A549 (cell line): Measurements from ENCODE around the gene GCC1. TPM values are rescaled to one million over a fixed set of nuclear protein-coding genes. Genes with fewer than 3 reads are reported as not detected.

Source experiments
- ATAC-seq, 2 experiments: fragments of 200-7000 bp in 1 of 2; fragments of >200 bp in 1 of 2; cut with Nextera tagmentation in 1 of 2; cut with Tn5 transposase in 1 of 2; 3 replicates each; pipeline versions ENCODE4 v1.8.0 to v1.9.1; 2018 to 2020; ENCODE audit warnings: mild to moderate bottlenecking in 1 of 2, moderate library complexity in 1 of 2
- CTCF ChIA-PET: fragments of 300-600 bp; sonication (Branson Sonifier 250); formaldehyde crosslinking; extraction: SDS; loops from one replicate; lab custom pipeline; 2021; ENCODE audit warnings: antibody characterized with exemption, inconsistent platforms; lab: Yijun Ruan, JAX
- POLR2A ChIA-PET: fragments of 350-600 bp; formaldehyde crosslinking; extraction: SDS; loops from one replicate; lab custom pipeline; 2021; ENCODE audit warnings: antibody characterized with exemption, inconsistent platforms; lab: Yijun Ruan, JAX
- DNase-seq, 2 experiments: peaks; one replicate each; pipeline versions ENCODE4 v3.0.0 to v3.0.0-alpha.2; 2011 to 2016; ENCODE audit warnings: low read depth in 1 of 2, low spot score in 1 of 2
- FAIRE-seq: peaks from 2 replicates; lab custom pipeline; 2011; peaks lifted over from hg19 to GRCh38; lab: Jason Lieb, UNC
- H3K27ac ChIP-seq, 2 experiments: fragments of >200 bp; sonication (Bioruptor Twin); formaldehyde crosslinking; 3 replicates each; pipeline ENCODE4 v1.5.1; 2016 to 2017
- H3K4me1 ChIP-seq: fragments of >200 bp; sonication (Bioruptor Twin); formaldehyde crosslinking; 3 replicates; pipeline ENCODE4 v1.6.1; 2016
- H3K4me2 ChIP-seq: fragments of >200 bp; sonication (Bioruptor Twin); formaldehyde crosslinking; 3 replicates; pipeline ENCODE4 v1.6.1; 2016
- H3K4me3 ChIP-seq: fragments of >200 bp; sonication (Bioruptor Twin); formaldehyde crosslinking; 3 replicates; pipeline ENCODE4 v1.5.1; 2016
- H3K9me3 ChIP-seq: fragments of >200 bp; sonication (Bioruptor Twin); formaldehyde crosslinking; 3 replicates; pipeline ENCODE4 v1.6.1; 2016
- CTCF ChIP-seq: fragments of >200 bp; sonication (Bioruptor Twin); formaldehyde crosslinking; IDR thresholded peaks from 3 replicates; pipeline ENCODE4 v1.5.1; 2016
- E2F6 ChIP-seq: IDR thresholded peaks from 2 replicates; pipeline ENCODE4 v1.6.1; 2012; ENCODE audit warnings: low read depth, borderline replicate concordance
- ELK1 ChIP-seq: fragments of 150-350 bp; IDR thresholded peaks from 2 replicates; pipeline ENCODE4 v1.6.1; 2014; ENCODE audit warnings: low read depth, mild to moderate bottlenecking, low read length
- ESRRA ChIP-seq: fragments of 150-350 bp; IDR thresholded peaks from 2 replicates; pipeline ENCODE4 v1.6.1; 2014; ENCODE audit warnings: mild to moderate bottlenecking, low read length, borderline replicate concordance
- FOSL2 ChIP-seq, 2 experiments: fragments of 450-650 bp in 1 of 2; fragments of >200 bp in 1 of 2; sonication (Bioruptor Twin) in 1 of 2; formaldehyde crosslinking; IDR thresholded peaks; 2 replicates each; pipeline versions ENCODE4 v1.5.0 to v1.6.1; 2016 to 2020; ENCODE audit warnings: mild to moderate bottlenecking in 1 of 2, moderate library complexity in 1 of 2
- GATA3 ChIP-seq: IDR thresholded peaks from 2 replicates; pipeline ENCODE4 v1.6.1; 2012; ENCODE audit warnings: borderline replicate concordance
- KDM5A ChIP-seq: fragments of 200-600 bp; sonication (generic); IDR thresholded peaks from 2 replicates; pipeline ENCODE4 v1.6.1; 2016; ENCODE audit warnings: antibody characterized with exemption, mild to moderate bottlenecking
- MAFK ChIP-seq: fragments of 450-650 bp; IDR thresholded peaks from 2 replicates; pipeline ENCODE4 v1.6.1; 2014; ENCODE audit not compliant: partially characterized antibody
- MAX ChIP-seq: IDR thresholded peaks from 2 replicates; pipeline ENCODE4 v1.6.1; 2012
- MAZ ChIP-seq: fragments of 150-350 bp; IDR thresholded peaks from 2 replicates; pipeline ENCODE4 v1.6.1; 2014; ENCODE audit warnings: antibody characterized with exemption, low read depth, low read length, borderline replicate concordance
- PBX3 ChIP-seq: IDR thresholded peaks from 2 replicates; pipeline ENCODE4 v1.6.1; 2012
- PHF8 ChIP-seq: fragments of 200-600 bp; sonication (generic); IDR thresholded peaks from 2 replicates; pipeline ENCODE4 v1.6.1; 2016; ENCODE audit warnings: low read depth, mild to moderate bottlenecking, antibody characterized with exemption, moderate library complexity, borderline replicate concordance
- RAD21 ChIP-seq, 2 experiments: fragments of >200 bp in 1 of 2; sonication (Bioruptor Twin) in 1 of 2; formaldehyde crosslinking in 1 of 2; IDR thresholded peaks in 1 of 2; conservative IDR thresholded peaks in 1 of 2; 2 replicates in 1 of 2; 3 replicates in 1 of 2; pipeline ENCODE4 v1.6.1; 2012 to 2018; ENCODE audit warnings: inconsistent platforms in 1 of 2
- RCOR1 ChIP-seq: fragments of 150-350 bp; IDR thresholded peaks from 2 replicates; pipeline ENCODE4 v1.6.1; 2014; ENCODE audit warnings: antibody characterized with exemption, low read length, low read depth
- SMC3 ChIP-seq: fragments of >200 bp; sonication (Bioruptor Twin); formaldehyde crosslinking; IDR thresholded peaks from 3 replicates; pipeline ENCODE4 v1.6.1; 2018; ENCODE audit warnings: inconsistent platforms
- TP53 ChIP-seq: fragments of 250-450 bp; sonication (Bioruptor Pico); IDR thresholded peaks from 2 replicates; pipeline ENCODE4 v1.5.0; 2021; ENCODE audit warnings: mild to moderate bottlenecking, moderate library complexity
- USF2 ChIP-seq: fragments of 450-650 bp; IDR thresholded peaks from 2 replicates; pipeline ENCODE4 v1.6.1; 2014; ENCODE audit warnings: antibody characterized with exemption
- ZNF302 ChIP-seq: fragments of 250-450 bp; sonication (Bioruptor Pico); IDR thresholded peaks from 2 replicates; pipeline ENCODE4 v1.9.0; 2021; ENCODE audit warnings: inconsistent platforms, mild to moderate bottlenecking, moderate library complexity
- WGBS: methylation state at CpG from one replicate; pipeline ENCODE4 v1.1.6; 2017; ENCODE audit errors: missing lambda C conversion rate; 5-methylcytosine and 5-hydroxymethylcytosine counted together
- polyA plus RNA-seq, 4 experiments: library from polyadenylated mRNA; depleted of rRNA in 3 of 4; stranded (reverse); fragments of >200 nt; fragmentation: RNase III in 1 of 4; extraction: RNeasy Plus Mini Kit Qiagen cat#74134 plus additional on column Dnase treatment in 1 of 4; gene quantifications; 2 replicates in 3 of 4; 3 replicates in 1 of 4; pipeline ENCODE4 v1.2.3, GENCODE V29; 2011 to 2017

The GCC1 gene
- polyA plus RNA-seq, 2 of the 4 experiments (the other 2 are of a cell fraction): 13.4 to 15.7 TPM

- no peak for TF ChIP-seq MAFK
- no peak for TF ChIP-seq RCOR1
- no peak for TF ChIP-seq ESRRA
Observed at GRCh38 chr7:127591189-127591588, 5.8 kb upstream of the GCC1 start (continued).

- H3K4me2 ChIP-seq: peak overlapping the region; percentile 92; the same call in 1 of the 3 replicates
- ATAC-seq: no peak
- WGBS: 87% methylated on average over 3 of the region's 3 CpGs
- no peaks in the 10 kb centered on the region for H3K9me3 ChIP-seq
- ChIA-PET CTCF (interaction anchor here (1.1 to 1.8 kb wide), 5 partner anchors 8 to 737 kb away, joined by 3 to 6 read pairs (median 4); no protein-coding TSS in a partner anchor), POLR2A (no interaction called here)
- no peak for FAIRE-seq
- H3K4me1 ChIP-seq: peaks cover 11% of the 10 kb centered on the region
- TF ChIP-seq ELK1: no peak
- TF ChIP-seq TP53 (CRISPR knock-in tag): no peak
- DNase-seq: no peak
- H3K4me3 ChIP-seq: no peak overlapping the region
- H3K27ac ChIP-seq: no peak overlapping the region
Observed at GRCh38 chr7:127589896-127590295, 4.5 kb upstream of the GCC1 start.

- Histone ChIP-seq H3K4me1 (peaks cover 19% of the 10 kb centered on the region), H3K9me3 (no peaks in the 10 kb centered on the region), H3K4me3 (peak overlapping the region; percentile 86), H3K4me2 (peak overlapping the region; percentile 92), H3K27ac (peak overlapping the region; percentile 87 to 94)
- DNase-seq (peak; percentile 60 to 80), FAIRE-seq (no peak), ATAC-seq (peak; percentile 74 to 78)
- POLR2A ChIA-PET: interaction anchor here (1.0 kb wide), 1 partner anchor 63 kb away, joined by 5 read pairs; the partner anchor contains the start of gene SND1
- 36% methylated on average over 23 of the region's 43 CpGs for WGBS
- TF ChIP-seq E2F6 (peak; percentile 79), PHF8 (peak; percentile 54), PBX3 (peak; percentile 72), CTCF (peak; percentile 65), GATA3 (no peak), ZNF302 (CRISPR knock-in tag) (no peak), MAX (peak; percentile 67), SMC3 (peak; percentile 28; the same call in 1 of the 3 replicates), USF2 (no peak), KDM5A (0 out of 2 replicates have a peak, but pooled peaks have one; percentile 18), MAZ (no peak), FOSL2 (IDR thresholded peaks at IDR 0.05) (no peak), FOSL2 (CRISPR knock-in tag; IDR thresholded peaks at IDR 0.05) (no peak), RAD21 (conservative IDR thresholded peaks at IDR 0.05 in 1 of 2, IDR thresholded peaks at IDR 0.05 in 1 of 2) (peak; percentile 54 to 58)
- CTCF ChIA-PET: interaction anchor here (0.7 to 2.0 kb wide), 11 partner anchors 9 to 621 kb away, joined by 3 to 7 read pairs (median 4); no protein-coding TSS in a partner anchor
Observed at GRCh38 chr7:127588697-127589482, 3.5 kb upstream of the GCC1 start.
